Panc1 (cell line): ENCODE results near the gene NEURL2. TPM values are rescaled to one million over a fixed set of nuclear protein-coding genes. Genes with fewer than 3 reads are reported as not detected.
A peak's percentile ranks its signal among the peaks of the same experiment; 100 is the strongest.

Source experiments
- ATAC-seq: fragments of 200-7000 bp; cut with Tn5 transposase; 2 replicates; pipeline ENCODE4 v1.9.1; 2020; ENCODE audit warnings: mild to moderate bottlenecking, moderate library complexity
- Bru-seq: library from RNA; stranded (reverse); fragments of 400-500 nt; gene quantifications from one replicate; lab custom pipeline; 2021; lab: Mats Ljungman, UMichigan
- BruChase-seq, 2 experiments: library from RNA; stranded (reverse); fragments of 400-500 nt; gene quantifications; one replicate each; lab custom pipeline; 2021; lab: Mats Ljungman, UMichigan
- BruUV-seq: library from RNA; stranded (reverse); fragments of 400-500 nt; replicated peaks from 2 replicates; lab custom pipeline; 2021; lab: Mats Ljungman, UMichigan
- CTCF ChIA-PET: fragments of 300-600 bp; sonication (Branson Sonifier 250); formaldehyde crosslinking; loops from one replicate; lab custom pipeline; 2022; ENCODE audit warnings: antibody characterized with exemption; lab: Charles Lee
- POLR2A ChIA-PET: fragments of 300-600 bp; sonication (Branson Sonifier 250); formaldehyde crosslinking; loops from one replicate; lab custom pipeline; 2022; ENCODE audit warnings: antibody characterized with exemption; lab: Charles Lee
- DNase-seq: peaks from one replicate; pipeline ENCODE4 v3.0.0-alpha.2; 2010; ENCODE audit warnings: low read depth, low spot score
- H3K27ac ChIP-seq: 2 replicates; pipeline ENCODE4 v1.5.1; 2011; ENCODE audit warnings: mild to moderate bottlenecking, low read length, inconsistent platforms
- H3K27me3 ChIP-seq: fragments of 200-500 bp; sonication (Bioruptor generic); 2 replicates; pipeline ENCODE4 v1.6.0; 2014; ENCODE audit warnings: low read length, inconsistent platforms; ENCODE audit not compliant: control insufficient read depth, insufficient read depth
- H3K36me3 ChIP-seq: fragments of 200-500 bp; sonication (Bioruptor generic); 2 replicates; pipeline ENCODE4 v1.5.1; 2014; ENCODE audit warnings: inconsistent platforms, mild to moderate bottlenecking, low read length, moderate library complexity; ENCODE audit not compliant: control insufficient read depth, insufficient read depth
- H3K4me1 ChIP-seq: 2 replicates; pipeline ENCODE4 v1.5.1; 2011; ENCODE audit warnings: inconsistent platforms, mild to moderate bottlenecking, low read length, moderate library complexity; ENCODE audit not compliant: control insufficient read depth, insufficient read depth
- H3K4me3 ChIP-seq, 2 experiments: 2 replicates each; pipeline ENCODE4 v1.5.1; 2011 to 2012; ENCODE audit warnings: low read depth in 2 of 2, low read length in 2 of 2, mild to moderate bottlenecking in 2 of 2, inconsistent platforms in 1 of 2, moderate library complexity in 1 of 2
- H3K9me3 ChIP-seq: fragments of 200-500 bp; sonication (Bioruptor generic); 2 replicates; pipeline ENCODE4 v1.5.1; 2014; ENCODE audit warnings: low read depth, mild to moderate bottlenecking, inconsistent platforms, low read length, moderate library complexity; ENCODE audit not compliant: control insufficient read depth, insufficient read depth
- POLR2AphosphoS5 ChIP-seq: IDR thresholded peaks from 2 replicates; pipeline ENCODE4 v1.6.1; 2012; ENCODE audit warnings: mild to moderate bottlenecking, low read depth, low read length, moderate library complexity
- SIN3A ChIP-seq: IDR thresholded peaks from 2 replicates; pipeline ENCODE4 v1.6.1; 2012; ENCODE audit warnings: low read depth, mild to moderate bottlenecking, low read length, moderate library complexity, borderline replicate concordance; ENCODE audit not compliant: insufficient read depth
- TCF7L2 ChIP-seq: IDR thresholded peaks from 2 replicates; pipeline ENCODE4 v1.6.1; 2011; ENCODE audit warnings: mild to moderate bottlenecking, low read depth, low read length, inconsistent platforms
- in situ Hi-C: cut with HindIII; loops from 2 replicates; pipeline ENCODE4 v1.10.0; 2016; ENCODE audit warnings: low sequenced_read_pairs, low pct_unique_long_range_greater_than_20kb
- intact Hi-C: fragments of 100-400 bp; cut with micrococcal nuclease; formaldehyde crosslinking; loops from one replicate; pipeline ENCODE4 v1.10.0; 2022; ENCODE audit not compliant: unreplicated experiment
- long read RNA-seq: library from polyadenylated mRNA; unstranded; transcript quantifications from one replicate; pipeline ENCODE4 v2.0.0, GENCODE V29; 2021; ENCODE audit not compliant: unreplicated experiment
- polyA plus RNA-seq: library from polyadenylated mRNA; unstranded; fragments of >200 nt; gene quantifications from one replicate; pipeline ENCODE4 v1.2.1, GENCODE V29; 2012; ENCODE audit warnings: missing spikeins; ENCODE audit not compliant: insufficient read length
- total RNA-seq: library from RNA; stranded (reverse); gene quantifications from one replicate; pipeline ENCODE4 v1.2.1, GENCODE V29; 2021; ENCODE audit not compliant: unreplicated experiment
- TF ChIP-seq, protein P1 (sequence below): fragments of 450-650 bp; IDR thresholded peaks from 2 replicates; pipeline ENCODE4 v1.5.1; 2017; ENCODE audit warnings: mild to moderate bottlenecking
- TF ChIP-seq, protein P2 (sequence below), 2 experiments: IDR thresholded peaks; 2 replicates each; pipeline ENCODE4 v1.6.1; 2011 to 2012; ENCODE audit warnings: low read depth in 2 of 2, control low read depth in 1 of 2, low read length in 1 of 2, mild to moderate bottlenecking in 1 of 2, moderate library complexity in 1 of 2; ENCODE audit not compliant: insufficient read depth in 1 of 2

The NEURL2 gene, protein sequence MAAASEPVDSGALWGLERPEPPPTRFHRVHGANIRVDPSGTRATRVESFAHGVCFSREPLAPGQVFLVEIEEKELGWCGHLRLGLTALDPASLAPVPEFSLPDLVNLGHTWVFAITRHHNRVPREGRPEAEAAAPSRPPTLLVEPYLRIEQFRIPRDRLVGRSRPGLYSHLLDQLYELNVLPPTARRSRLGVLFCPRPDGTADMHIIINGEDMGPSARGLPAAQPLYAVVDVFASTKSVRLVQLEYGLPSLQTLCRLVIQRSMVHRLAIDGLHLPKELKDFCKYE
- total RNA-seq (3.0 TPM), Bru-seq, nascent RNA (percentile 51 among the genes with signal in this experiment), BruChase-seq, experiment 1, labeled RNA remaining after a 2-hour chase (percentile 47 among the genes with signal in this experiment), BruChase-seq, experiment 2, labeled RNA remaining after a 6-hour chase (percentile 50 among the genes with signal in this experiment)
- 4.1 TPM for polyA plus RNA-seq
- long read RNA-seq, partial matches to known transcripts: 0 of 3 reads
- long read RNA-seq, other reads (novel, unspliced or antisense): 1 of 3 reads

DNA sequence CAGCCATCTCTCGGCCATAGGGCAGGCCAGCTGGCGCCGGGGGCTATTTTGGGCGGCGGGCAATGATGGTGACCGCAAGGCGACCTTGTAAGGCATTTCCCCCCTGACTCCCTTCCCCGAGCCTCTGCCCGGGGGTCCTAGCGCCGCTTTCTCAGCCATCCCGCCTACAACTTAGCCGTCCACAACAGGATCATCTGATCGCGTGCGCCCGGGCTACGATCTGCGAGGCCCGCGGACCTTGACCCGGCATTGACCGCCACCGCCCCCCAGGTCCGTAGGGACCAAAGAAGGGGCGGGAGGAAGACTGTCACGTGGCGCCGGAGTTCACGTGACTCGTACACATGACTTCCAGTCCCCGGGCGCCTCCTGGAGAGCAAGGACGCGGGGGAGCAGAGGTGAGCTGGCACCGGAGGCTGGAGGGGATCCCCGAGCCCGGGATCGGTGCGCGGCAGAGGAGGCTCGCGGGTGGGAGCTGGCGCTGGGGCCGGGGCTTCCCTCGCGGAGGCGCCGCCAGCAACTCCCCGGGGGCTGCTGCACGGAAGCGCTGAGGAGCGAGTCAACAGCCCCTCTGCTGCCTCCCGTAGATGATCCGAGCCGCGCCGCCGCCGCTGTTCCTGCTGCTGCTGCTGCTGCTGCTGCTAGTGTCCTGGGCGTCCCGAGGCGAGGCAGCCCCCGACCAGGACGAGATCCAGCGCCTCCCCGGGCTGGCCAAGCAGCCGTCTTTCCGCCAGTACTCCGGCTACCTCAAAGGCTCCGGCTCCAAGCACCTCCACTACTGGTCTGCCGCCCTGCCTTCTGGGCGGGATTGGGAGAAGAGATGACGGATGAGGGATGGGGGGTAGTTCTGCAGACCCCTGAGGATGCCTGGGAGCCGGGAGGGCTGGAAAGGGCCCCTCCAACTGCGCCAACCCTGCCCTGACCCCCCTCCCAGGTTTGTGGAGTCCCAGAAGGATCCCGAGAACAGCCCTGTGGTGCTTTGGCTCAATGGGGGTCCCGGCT, at the start of gene NEURL2, which contains the start of gene CTSA:
Gene NEURL2, minus strand, starts transcription at position 224 of the 999 bp plus-strand sequence. Its CDS starts 217 bp downstream, at position 7.
Gene CTSA, plus strand, starts transcription at position 351 of the 999 bp plus-strand sequence. Its CDS starts 234 bp downstream, at position 585.
- ChIA-PET POLR2A (interaction anchor here (1.2 kb wide), 1 partner anchor 10 kb away, joined by 6 read pairs; the partner anchor contains the start of gene ZSWIM1), CTCF (interaction anchor here (0.7 to 1.7 kb wide), 3 partner anchors 10 to 96 kb away, joined by 3 to 4 read pairs (median 3); partner anchors contain the start of gene ZSWIM1)
- Histone ChIP-seq H3K4me3 (peak within 1 kb of the TSS; percentile 68 to 74), H3K9me3 (no peaks in the 10 kb centered on the region), H3K27me3 (no peaks in the 10 kb centered on the region), H3K4me1 (peaks cover 12% of the 10 kb centered on the region), H3K36me3 (peaks cover 3% of the 10 kb centered on the region; the same call in 1 of the 2 replicates), H3K27ac (peak within 1 kb of the TSS; percentile 81)
- TF ChIP-seq POLR2AphosphoS5: peak; percentile 74
- TF ChIP-seq, protein P1, sequence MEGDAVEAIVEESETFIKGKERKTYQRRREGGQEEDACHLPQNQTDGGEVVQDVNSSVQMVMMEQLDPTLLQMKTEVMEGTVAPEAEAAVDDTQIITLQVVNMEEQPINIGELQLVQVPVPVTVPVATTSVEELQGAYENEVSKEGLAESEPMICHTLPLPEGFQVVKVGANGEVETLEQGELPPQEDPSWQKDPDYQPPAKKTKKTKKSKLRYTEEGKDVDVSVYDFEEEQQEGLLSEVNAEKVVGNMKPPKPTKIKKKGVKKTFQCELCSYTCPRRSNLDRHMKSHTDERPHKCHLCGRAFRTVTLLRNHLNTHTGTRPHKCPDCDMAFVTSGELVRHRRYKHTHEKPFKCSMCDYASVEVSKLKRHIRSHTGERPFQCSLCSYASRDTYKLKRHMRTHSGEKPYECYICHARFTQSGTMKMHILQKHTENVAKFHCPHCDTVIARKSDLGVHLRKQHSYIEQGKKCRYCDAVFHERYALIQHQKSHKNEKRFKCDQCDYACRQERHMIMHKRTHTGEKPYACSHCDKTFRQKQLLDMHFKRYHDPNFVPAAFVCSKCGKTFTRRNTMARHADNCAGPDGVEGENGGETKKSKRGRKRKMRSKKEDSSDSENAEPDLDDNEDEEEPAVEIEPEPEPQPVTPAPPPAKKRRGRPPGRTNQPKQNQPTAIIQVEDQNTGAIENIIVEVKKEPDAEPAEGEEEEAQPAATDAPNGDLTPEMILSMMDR: no peak
- peak; percentile 95 for TF ChIP-seq SIN3A
- no TSS peak for BruUV-seq
- ATAC-seq (peak; percentile 90), DNase-seq (no peak)
- in situ Hi-C loops: no loop called here
- intact Hi-C loops: no loop called here

DNA sequence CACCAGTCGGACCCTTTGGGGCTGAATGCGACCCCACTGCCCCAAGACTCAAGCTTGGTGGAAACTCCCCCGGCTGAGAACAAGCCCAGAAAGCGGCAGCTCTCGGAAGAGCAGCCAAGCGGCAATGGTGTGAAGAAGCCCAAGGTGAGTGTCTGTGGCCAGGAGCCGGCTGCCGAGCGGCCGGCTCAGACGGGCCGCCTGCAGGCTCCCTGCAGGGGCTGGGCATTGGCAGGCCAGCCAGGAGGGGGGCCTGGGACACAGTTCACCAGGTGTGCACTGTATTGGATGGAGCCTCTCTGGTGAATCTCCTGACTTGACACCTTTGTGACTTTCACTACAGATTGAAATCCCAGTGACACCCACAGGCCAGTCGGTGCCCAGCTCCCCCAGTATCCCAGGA, 49.5 kb upstream of the NEURL2 start:
- POLR2A ChIA-PET: no interaction called here
- intact Hi-C loops: no loop called here
- in situ Hi-C loops: no loop called here
- TF ChIP-seq SIN3A: no peak
- no peak for TF ChIP-seq TCF7L2
- TF ChIP-seq, protein P2, sequence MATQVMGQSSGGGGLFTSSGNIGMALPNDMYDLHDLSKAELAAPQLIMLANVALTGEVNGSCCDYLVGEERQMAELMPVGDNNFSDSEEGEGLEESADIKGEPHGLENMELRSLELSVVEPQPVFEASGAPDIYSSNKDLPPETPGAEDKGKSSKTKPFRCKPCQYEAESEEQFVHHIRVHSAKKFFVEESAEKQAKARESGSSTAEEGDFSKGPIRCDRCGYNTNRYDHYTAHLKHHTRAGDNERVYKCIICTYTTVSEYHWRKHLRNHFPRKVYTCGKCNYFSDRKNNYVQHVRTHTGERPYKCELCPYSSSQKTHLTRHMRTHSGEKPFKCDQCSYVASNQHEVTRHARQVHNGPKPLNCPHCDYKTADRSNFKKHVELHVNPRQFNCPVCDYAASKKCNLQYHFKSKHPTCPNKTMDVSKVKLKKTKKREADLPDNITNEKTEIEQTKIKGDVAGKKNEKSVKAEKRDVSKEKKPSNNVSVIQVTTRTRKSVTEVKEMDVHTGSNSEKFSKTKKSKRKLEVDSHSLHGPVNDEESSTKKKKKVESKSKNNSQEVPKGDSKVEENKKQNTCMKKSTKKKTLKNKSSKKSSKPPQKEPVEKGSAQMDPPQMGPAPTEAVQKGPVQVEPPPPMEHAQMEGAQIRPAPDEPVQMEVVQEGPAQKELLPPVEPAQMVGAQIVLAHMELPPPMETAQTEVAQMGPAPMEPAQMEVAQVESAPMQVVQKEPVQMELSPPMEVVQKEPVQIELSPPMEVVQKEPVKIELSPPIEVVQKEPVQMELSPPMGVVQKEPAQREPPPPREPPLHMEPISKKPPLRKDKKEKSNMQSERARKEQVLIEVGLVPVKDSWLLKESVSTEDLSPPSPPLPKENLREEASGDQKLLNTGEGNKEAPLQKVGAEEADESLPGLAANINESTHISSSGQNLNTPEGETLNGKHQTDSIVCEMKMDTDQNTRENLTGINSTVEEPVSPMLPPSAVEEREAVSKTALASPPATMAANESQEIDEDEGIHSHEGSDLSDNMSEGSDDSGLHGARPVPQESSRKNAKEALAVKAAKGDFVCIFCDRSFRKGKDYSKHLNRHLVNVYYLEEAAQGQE (IDR thresholded peaks at IDR 0.05; ENCODE audit: insufficient read depth in 1 of 2, low read depth in 2 of 2, low read length in 1 of 2): no peak
- no peak for TF ChIP-seq POLR2AphosphoS5
- TF ChIP-seq, protein P1: no peak
- H3K27me3 ChIP-seq: no peaks in the 10 kb centered on the region
- H3K9me3 ChIP-seq: no peaks in the 10 kb centered on the region
- H3K4me1 ChIP-seq: peaks cover 4% of the 10 kb centered on the region; the same call in 1 of the 2 replicates
- CTCF ChIA-PET: no interaction called here
- no TSS peak for BruUV-seq
- H3K4me3 ChIP-seq: no peak overlapping the region
- H3K36me3 ChIP-seq: no peaks in the 10 kb centered on the region; the same call in 1 of the 2 replicates
- DNase-seq (no peak), ATAC-seq (no peak)
- no peak overlapping the region for H3K27ac ChIP-seq
